ENCODE measurements around the gene RFX3. TPM values are rescaled to one million over a fixed set of nuclear protein-coding genes. Genes with fewer than 3 reads are reported as not detected.

The RFX3 gene
- total RNA-seq, 4 donors from 2014 or later, result 7.0 to 11.3 (median 8.6) TPM

GRCh38 chr9:3419893-3420292 lies 105.9 kb downstream of the RFX3 start:
- no peak for DNase-seq (ENCODE audit: low spot score)
- TF ChIP-seq CTCF (IDR thresholded peaks at IDR 0.05), result no peak
- no peak for ATAC-seq (ENCODE audit: low FRiP score)

DNA sequence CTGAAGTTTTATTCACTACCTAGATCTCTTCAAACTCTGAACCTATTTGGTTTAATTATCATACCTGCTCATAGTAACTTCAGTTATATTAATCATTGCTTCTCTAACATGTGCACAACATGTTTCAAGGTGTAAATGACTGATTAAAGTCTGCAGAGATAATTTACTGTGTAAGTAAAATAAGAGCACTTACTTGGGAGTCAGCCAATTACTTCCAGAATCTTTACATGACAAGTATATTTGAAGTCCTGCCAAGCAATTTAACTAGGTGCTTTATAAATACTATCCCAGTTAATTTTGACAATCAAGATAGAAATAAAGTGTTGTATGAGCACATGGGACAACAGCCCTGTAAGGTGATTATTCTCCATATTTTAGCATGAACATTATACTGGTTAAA lies 109.9 kb downstream of the RFX3 start:
- ATAC-seq (ENCODE audit: low FRiP score), result no peak
- no peak for TF ChIP-seq CTCF (IDR thresholded peaks at IDR 0.05)
- no peak for DNase-seq (ENCODE audit: low spot score)

DNA sequence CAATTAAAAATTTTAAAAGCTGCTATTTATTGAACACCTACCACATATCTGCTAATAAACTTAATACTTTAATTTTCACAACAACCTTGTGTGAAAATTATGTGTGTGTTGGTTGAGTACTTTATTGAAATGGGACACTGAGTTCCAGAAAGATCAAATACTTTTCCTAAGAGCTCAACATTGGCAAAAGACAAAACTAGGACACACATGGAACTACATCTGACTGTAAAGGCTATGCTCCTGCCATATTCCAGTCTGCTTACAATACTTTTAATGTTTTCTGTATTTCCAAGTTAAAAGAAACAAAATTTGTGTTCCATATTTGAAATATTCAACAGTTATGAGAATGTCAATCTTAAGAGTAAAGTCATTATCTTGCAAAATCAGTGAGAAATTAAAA lies 111.8 kb downstream of the RFX3 start:
- TF ChIP-seq CTCF (IDR thresholded peaks at IDR 0.05), result no peak
- DNase-seq (ENCODE audit: low spot score) (no peak), ATAC-seq (ENCODE audit: low FRiP score) (no peak)

DNA sequence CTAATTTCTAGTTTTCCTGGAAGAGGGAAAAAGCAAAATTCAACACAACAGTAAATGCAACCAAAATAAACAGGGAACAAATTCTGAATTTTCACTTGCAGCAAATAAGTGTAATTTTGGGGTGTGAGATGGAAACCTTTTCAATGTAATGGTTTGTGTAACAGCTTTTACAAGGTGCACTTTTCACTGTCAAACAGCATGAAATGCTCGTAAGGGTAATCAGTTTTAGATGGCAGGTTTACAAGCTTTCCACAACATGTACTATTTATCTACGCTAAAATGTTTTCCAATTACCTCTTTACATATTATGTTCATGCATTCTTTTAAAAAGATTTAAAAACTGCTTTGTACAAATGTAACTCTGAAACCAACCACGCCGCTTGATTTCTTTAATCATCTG lies 115.3 kb downstream of the RFX3 start:
- ATAC-seq (ENCODE audit: low FRiP score) (no peak), DNase-seq (ENCODE audit: low spot score) (no peak)
- TF ChIP-seq CTCF (IDR thresholded peaks at IDR 0.05), result no peak

GRCh38 chr9:3409453-3409852 lies 116.3 kb downstream of the RFX3 start:
- TF ChIP-seq CTCF (IDR thresholded peaks at IDR 0.05), result no peak
- DNase-seq (ENCODE audit: low spot score) (no peak), ATAC-seq (ENCODE audit: low FRiP score) (no peak)

DNA sequence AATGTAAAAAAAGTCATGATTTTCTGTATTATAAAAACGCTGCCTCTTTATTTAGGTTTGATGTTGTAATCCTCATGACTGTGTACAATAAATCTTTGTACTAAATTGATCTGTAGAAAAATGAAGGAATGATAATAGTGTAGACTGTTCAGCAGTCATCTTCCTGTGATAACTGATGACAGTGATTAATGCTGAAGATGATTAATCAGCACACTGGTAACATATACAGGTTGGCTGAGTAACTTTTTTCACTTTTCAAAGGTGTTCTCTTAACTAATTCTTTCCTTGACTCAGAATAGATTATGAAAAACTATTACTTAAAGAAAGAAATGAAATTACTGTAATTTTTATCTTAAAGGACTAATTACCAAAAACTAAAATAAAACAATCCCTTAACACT lies 122.5 kb downstream of the RFX3 start:
- TF ChIP-seq CTCF (IDR thresholded peaks at IDR 0.05), result no peak
- DNase-seq (ENCODE audit: low spot score) (no peak), ATAC-seq (ENCODE audit: low FRiP score) (no peak)

DNA sequence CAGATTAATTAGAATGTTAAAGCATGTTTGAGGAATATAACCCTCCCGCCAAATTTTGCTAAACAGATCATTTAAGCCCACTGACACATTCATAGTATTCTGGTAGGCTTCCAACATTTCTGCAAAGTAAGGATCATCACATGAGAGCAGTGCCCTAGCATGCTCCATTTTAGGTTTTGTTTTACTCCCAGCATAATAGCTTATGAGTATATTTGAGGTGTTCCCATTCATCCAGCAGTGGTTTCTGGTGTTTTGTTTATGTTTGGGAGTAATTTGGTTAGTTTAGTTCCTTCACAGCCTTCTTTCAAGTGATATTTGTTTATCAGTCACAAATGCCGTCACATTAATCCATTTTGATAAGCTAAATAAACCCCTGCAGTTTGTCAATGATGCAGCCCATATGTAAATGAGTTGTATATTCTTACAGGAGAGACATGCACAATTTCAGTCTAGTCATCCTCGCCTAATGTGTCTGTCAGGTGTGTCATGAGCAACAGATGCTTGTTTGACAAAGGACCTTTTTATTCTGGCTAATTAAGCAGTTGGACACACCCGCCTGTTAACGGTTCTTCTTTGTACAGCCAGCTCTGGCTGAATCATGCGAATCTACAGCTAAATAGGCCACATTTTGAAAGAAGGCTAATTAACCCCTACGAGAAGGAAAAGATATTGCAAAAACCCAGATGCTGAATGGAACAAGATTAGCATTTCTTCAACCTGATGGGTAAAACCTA lies 124.4 kb downstream of the RFX3 start:
- ATAC-seq (ENCODE audit: low FRiP score), result no peak
- no peak for DNase-seq (ENCODE audit: low spot score)
- TF ChIP-seq CTCF (IDR thresholded peaks at IDR 0.05), result no peak

Measured in omental fat pad (tissue), 4 donors.